Measurements from ENCODE around the gene OASL. TPM values are rescaled to one million over a fixed set of nuclear protein-coding genes. Genes with fewer than 3 reads are reported as not detected.

OASL gene
- total and polyA plus RNA-seq, 10 of the 15 experiments (the other 5 are each of a cell fraction or from before 2014, with no cell fraction given): 2.3 to 9.1 (median 2.7) TPM

DNA sequence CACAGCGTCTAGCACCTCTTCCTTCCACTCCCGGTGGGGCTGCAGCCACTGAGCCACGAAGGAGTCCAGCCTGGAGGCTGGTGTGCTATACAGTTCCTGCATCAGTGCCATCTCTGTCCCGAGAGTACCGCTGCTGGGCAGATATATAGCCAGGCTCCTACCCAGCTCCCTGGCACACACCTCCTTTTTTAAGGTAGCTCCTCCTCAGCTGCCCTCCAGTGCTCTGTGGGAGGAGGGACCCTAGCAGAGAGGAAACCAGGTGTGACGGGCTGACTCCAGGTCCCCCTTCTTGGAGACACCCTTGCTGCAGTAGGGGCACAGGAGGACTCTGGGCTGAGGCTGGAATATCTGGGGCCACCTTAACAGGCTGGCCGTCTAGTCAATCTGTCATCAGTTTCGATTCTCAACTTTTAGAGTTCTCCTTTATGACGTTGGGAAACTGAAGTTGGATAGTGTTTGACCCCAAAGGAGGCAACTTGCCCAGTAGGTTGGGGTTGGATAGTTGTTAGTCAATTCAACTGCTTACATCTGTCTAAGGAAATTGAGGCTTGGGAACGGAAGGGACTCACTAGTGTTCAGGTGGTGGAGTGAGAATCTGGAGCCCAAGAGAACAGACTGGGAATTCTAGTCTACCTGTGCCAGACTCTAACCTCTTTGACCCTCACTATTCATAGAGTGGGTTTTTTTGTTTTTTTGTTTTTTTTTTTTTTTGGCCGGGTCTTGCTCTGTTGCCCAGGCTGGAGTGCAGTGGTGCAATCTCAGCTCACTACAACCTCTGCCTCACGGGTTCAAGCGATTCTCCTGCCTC is at the start of gene OASL (continued):
- no peak for TF ChIP-seq NFXL1 (IDR thresholded peaks at IDR 0.05; ENCODE audit: borderline replicate concordance)
- TF ChIP-seq BRCA1 (IDR thresholded peaks at IDR 0.05; ENCODE audit: low read depth, low read length): no peak
- TF ChIP-seq ZBTB11 (CRISPR knock-in tag; IDR thresholded peaks at IDR 0.05): no peak
- TF ChIP-seq ZBED1 (IDR thresholded peaks at IDR 0.05; ENCODE audit: borderline replicate concordance): no peak
- TF ChIP-seq, protein P1, sequence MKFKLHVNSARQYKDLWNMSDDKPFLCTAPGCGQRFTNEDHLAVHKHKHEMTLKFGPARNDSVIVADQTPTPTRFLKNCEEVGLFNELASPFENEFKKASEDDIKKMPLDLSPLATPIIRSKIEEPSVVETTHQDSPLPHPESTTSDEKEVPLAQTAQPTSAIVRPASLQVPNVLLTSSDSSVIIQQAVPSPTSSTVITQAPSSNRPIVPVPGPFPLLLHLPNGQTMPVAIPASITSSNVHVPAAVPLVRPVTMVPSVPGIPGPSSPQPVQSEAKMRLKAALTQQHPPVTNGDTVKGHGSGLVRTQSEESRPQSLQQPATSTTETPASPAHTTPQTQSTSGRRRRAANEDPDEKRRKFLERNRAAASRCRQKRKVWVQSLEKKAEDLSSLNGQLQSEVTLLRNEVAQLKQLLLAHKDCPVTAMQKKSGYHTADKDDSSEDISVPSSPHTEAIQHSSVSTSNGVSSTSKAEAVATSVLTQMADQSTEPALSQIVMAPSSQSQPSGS (IDR thresholded peaks at IDR 0.05; ENCODE audit: low read length): no peak; the same call in 1 of the 2 replicates
- TF ChIP-seq JUND (IDR thresholded peaks at IDR 0.05; ENCODE audit: low read depth, low read length): no peak
- no peak; the same call in 1 of the 2 replicates for TF ChIP-seq IRF3 (IDR thresholded peaks at IDR 0.05)
- TF ChIP-seq POLR2AphosphoS2 (IDR thresholded peaks at IDR 0.05; ENCODE audit: low read depth, low read length): no peak
- no peak for TF ChIP-seq MYC (IDR thresholded peaks at IDR 0.05; ENCODE audit: insufficient read depth, insufficient read length, insufficient replicate concordance, low read length, severe bottlenecking)
- no peak for TF ChIP-seq ZZZ3 (IDR thresholded peaks at IDR 0.05; ENCODE audit: control insufficient read depth, insufficient read length, low read depth)
- no peak for TF ChIP-seq SREBF1 (IDR thresholded peaks at IDR 0.05; ENCODE audit: low read length)
- no peak for TF ChIP-seq ESRRA (IDR thresholded peaks at IDR 0.05; ENCODE audit: low read length)
- TF ChIP-seq TARDBP (IDR thresholded peaks at IDR 0.05; ENCODE audit: borderline replicate concordance): no peak
- no peak for TF ChIP-seq RAD21 (IDR thresholded peaks at IDR 0.05; ENCODE audit: insufficient read depth, low read depth, low read length)
- TF ChIP-seq RBBP5 (conservative IDR thresholded peaks at IDR 0.05): no peak
- TF ChIP-seq, protein P2, sequence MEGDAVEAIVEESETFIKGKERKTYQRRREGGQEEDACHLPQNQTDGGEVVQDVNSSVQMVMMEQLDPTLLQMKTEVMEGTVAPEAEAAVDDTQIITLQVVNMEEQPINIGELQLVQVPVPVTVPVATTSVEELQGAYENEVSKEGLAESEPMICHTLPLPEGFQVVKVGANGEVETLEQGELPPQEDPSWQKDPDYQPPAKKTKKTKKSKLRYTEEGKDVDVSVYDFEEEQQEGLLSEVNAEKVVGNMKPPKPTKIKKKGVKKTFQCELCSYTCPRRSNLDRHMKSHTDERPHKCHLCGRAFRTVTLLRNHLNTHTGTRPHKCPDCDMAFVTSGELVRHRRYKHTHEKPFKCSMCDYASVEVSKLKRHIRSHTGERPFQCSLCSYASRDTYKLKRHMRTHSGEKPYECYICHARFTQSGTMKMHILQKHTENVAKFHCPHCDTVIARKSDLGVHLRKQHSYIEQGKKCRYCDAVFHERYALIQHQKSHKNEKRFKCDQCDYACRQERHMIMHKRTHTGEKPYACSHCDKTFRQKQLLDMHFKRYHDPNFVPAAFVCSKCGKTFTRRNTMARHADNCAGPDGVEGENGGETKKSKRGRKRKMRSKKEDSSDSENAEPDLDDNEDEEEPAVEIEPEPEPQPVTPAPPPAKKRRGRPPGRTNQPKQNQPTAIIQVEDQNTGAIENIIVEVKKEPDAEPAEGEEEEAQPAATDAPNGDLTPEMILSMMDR (IDR thresholded peaks at IDR 0.05 in 2 of 3, conservative IDR thresholded peaks at IDR 0.05 in 1 of 3; ENCODE audit: control insufficient read depth in 2 of 3, extremely low read depth in 1 of 3, insufficient read depth in 1 of 3, low read depth in 3 of 3, low read length in 3 of 3): no peak
- no peak for TF ChIP-seq FOS (IDR thresholded peaks at IDR 0.05; ENCODE audit: borderline replicate concordance, extremely low read depth, insufficient read length)
- no peak for TF ChIP-seq SREBF2 (IDR thresholded peaks at IDR 0.05; ENCODE audit: low read length)
- TF ChIP-seq ETV6 (conservative IDR thresholded peaks at IDR 0.05 in 1 of 2, IDR thresholded peaks at IDR 0.05 in 1 of 2; ENCODE audit: borderline replicate concordance in 1 of 2, low read depth in 1 of 2): no peak
- no peak for TF ChIP-seq SMAD1 (IDR thresholded peaks at IDR 0.05; ENCODE audit: low read depth, partially characterized antibody)

All from GM12878 (cell line).